GM12873 (cell line): ENCODE results near the gene ZBTB7C.

ENCODE experiments used
- TF ChIP-seq, protein P1 (sequence below): IDR thresholded peaks from 2 replicates; pipeline ENCODE4 v1.5.1; 2012; ENCODE audit warnings: low read depth, mild to moderate bottlenecking, moderate library complexity, low read length, control low read depth; ENCODE audit not compliant: insufficient read depth; ENCODE audit errors: missing control alignments

The ZBTB7C gene

DNA sequence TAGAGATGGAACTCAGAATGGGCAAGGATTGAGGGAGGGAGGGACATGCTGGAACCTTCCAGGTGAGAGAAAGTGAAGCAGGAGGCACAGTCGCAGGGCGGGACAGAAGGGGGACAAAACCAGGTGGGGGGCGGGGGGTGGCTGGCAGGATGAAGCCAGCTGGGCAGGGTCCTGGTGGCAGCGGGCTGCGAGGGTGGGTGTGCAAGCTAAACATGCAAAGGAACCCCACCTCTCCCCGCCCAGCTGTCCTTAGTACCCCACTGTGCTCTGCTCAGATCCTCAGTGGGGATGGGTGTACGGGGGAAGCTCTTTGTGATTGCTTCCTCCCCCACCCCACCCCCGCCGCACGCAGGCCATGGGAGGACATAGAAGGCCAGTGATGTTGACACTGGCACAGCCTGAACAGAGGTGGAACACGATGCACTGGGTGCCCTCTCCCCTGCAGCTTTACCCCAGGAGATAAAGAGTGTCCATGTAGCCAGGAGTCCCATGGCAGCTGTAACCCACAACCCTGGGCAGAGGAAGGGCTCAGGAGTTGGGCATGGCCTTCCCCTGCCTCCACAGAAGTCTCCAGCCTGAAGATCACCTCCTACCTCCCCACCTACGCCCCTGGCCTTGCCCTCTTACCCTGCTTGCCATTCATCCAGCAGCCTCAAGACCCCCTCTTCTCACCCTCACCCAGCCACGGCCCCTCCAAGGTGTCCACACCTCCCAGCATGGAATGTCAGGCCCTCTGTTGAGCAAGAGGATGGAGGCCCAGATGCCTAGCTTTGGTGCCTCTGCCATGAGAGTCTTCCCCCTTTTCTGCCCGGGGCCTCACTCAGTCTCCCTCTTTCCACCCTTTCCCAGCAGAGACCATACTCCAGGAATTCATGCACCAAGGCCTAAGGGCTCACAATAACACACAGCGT lies 206.6 kb downstream of the ZBTB7C start:
- TF ChIP-seq, protein P1, sequence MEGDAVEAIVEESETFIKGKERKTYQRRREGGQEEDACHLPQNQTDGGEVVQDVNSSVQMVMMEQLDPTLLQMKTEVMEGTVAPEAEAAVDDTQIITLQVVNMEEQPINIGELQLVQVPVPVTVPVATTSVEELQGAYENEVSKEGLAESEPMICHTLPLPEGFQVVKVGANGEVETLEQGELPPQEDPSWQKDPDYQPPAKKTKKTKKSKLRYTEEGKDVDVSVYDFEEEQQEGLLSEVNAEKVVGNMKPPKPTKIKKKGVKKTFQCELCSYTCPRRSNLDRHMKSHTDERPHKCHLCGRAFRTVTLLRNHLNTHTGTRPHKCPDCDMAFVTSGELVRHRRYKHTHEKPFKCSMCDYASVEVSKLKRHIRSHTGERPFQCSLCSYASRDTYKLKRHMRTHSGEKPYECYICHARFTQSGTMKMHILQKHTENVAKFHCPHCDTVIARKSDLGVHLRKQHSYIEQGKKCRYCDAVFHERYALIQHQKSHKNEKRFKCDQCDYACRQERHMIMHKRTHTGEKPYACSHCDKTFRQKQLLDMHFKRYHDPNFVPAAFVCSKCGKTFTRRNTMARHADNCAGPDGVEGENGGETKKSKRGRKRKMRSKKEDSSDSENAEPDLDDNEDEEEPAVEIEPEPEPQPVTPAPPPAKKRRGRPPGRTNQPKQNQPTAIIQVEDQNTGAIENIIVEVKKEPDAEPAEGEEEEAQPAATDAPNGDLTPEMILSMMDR = no peak

DNA sequence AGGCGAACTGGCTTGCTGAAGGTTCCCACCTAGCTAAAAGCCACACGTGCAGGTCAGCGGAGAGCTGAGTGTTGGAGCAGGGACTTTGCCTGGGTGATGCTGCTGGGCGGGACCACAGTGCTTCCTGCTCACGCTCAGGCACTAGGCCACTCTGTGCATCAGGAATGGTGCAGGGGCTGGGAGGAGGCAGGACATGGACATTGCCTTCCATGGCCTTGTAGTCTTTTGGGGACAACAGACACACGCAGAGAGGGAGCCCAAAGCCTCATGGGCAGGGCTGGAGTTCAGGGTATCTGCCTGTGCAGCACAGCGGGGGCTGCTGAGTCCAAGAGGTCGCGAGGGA lies 207.2 kb downstream of the ZBTB7C start:
- TF ChIP-seq, protein P1 = no peak

DNA sequence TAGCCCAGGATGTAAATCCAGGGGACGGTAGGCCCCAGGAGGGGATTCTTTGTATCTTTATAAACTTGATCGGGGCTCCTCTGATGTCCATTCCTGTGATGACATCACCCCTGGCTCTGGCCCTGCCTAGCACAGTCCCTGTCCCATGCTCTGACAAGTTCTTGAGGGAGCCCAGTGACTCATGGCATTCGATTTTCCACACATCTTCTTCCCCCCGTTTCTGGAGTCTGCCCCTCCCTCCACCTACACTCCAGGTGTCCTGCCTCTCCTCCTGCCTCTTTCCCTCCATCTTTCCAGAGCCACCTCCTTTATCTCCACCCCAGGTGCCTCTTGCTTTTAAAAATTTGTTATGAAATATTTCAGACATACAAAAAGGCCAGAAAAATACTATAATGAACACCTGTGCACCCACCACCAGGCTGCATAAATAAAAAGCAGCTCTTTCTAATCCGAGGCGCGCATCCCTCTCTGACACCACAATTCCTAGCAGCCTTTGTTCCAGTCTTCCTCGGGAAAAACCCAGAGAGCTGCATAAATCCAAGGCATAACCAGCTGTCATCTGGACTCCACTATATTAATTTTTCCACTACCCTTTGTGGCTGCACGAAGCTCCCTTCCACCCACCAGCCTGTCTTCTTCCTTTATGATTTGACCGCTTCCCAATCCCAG lies 207.7 kb downstream of the ZBTB7C start:
- TF ChIP-seq, protein P1 = no peak

DNA sequence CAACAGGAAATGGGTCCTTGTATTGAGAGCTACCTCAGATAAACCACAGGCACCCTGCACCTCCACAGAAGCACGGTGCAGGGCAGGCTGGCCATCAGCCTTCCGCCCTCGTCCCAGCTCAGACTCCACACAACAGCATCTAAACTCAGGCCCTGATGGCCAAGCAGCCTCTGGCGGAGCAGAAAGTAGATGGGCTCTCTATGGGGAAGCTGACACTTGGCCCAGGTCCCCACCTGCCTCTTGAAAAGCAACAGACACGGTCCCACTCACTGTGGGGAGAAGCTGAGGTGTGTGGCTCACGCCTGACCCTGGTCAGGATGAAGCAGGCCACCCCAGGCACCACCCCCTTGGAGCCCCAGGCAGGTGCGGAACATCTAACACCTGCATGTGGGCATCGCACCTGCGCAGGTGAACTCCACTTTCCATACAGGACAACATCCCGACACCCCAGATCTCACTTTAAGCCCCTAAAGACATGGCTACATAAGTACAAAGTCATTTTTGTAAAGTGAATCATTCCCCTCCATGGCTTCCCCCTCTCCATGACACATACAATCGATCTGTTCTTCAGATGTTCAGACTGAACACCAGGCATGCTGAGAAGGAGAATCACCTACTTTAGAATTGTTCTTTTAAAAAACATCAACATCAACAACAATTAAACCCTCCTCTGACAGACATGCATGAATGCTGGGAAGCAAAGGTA lies 208.4 kb downstream of the ZBTB7C start:
- TF ChIP-seq, protein P1 = no peak

DNA sequence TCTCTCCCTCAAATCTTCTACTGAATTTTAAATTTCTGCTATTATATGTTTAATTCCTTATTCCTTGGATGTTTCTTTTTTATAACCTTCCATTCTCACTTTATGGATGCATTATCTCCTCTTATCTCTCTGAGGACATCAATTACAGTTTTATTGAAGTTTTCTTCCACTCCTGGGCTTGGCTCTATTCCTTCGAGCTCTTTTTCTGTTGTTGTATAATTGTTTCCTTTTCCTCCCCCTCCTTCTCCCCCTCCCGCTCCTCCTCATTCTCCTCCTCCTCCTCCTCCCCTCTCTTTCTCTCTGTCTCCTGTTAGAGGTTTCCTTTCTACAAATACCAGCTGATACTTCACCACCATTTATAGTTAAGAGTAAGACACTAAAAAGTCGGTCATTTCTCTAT lies 209.8 kb downstream of the ZBTB7C start:
- TF ChIP-seq, protein P1 = no peak

DNA sequence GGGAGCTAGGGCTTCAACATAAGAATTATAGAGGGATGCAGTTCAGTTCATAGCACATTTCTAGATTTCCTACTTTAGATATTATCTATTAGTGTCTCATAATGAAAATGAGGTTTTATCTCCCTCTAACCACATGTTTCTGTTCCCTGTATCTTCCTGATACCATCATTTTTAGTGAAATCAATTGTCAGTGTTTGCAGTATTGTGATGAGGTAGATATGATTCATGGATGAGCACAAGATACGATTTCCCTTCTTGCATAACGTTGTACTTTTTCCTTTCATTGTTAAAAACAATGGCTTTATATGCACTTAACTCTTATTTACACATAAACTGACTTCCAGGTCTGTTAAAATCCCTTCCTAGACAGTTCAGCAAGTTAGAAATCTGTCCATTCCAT lies 211.4 kb downstream of the ZBTB7C start:
- TF ChIP-seq, protein P1 = no peak

DNA sequence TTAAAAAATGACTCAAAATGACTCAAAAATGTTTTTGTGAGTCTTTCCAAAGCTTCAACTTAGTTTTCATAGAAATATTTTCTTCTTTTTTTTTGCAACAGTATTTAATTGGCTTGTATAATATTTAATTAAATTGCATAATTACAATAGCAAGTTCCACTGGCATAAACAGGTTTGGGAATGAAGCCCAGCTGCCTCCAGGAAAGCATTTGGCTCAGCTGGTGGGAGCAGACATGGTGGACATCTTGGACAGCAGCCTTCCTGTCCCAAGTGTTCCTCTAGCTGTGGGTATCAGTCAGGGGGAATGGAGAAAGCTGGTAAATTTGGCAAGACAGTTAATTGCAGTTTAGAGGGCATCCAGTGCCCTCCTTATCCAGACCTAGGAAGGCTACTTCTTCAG lies 213.4 kb downstream of the ZBTB7C start:
- TF ChIP-seq, protein P1 = no peak
